Uterus (tissue), 2 donors: ENCODE measurements around the gene ZFP36.

ENCODE experiments used
- POLR2A ChIP-seq, 2 donors: fragments of 450-650 bp; IDR thresholded peaks; one replicate each; pipeline ENCODE4 v1.6.1; 2016; ENCODE audit warnings: antibody characterized with exemption in 2 of 2, mild to moderate bottlenecking in 1 of 2, moderate library complexity in 1 of 2
- TF ChIP-seq, protein P1 (sequence below), 4 experiments: fragments of 200-600 bp in 2 of 4; fragments of 450-650 bp in 2 of 4; sonication (generic) in 2 of 4; IDR thresholded peaks; one replicate each; pipeline ENCODE4 v1.5.1; 2016 to 2019; ENCODE audit warnings: antibody characterized with exemption in 4 of 4, mild to moderate bottlenecking in 2 of 4, moderate library complexity in 1 of 4

DNA sequence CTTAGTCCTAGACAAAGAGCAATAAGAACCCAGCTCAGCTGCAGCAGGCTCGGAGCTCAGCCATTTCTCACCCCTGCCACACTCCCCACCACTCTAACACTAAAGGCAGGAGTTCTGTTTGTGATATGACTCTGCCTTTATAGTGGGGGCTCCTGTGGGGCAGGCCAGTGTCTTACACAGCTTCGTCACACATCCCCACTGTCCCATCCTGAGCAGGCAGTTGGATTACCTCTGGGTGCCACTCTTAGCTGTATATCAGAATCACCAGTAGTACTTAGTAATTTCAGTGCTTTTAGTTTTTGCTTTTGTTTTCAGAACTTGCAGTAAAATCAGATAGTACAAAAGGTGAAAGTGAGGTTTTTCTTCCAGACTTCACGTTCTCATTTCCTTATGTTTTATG, 47.6 kb upstream of the ZFP36 start:
- TF ChIP-seq, protein P1, sequence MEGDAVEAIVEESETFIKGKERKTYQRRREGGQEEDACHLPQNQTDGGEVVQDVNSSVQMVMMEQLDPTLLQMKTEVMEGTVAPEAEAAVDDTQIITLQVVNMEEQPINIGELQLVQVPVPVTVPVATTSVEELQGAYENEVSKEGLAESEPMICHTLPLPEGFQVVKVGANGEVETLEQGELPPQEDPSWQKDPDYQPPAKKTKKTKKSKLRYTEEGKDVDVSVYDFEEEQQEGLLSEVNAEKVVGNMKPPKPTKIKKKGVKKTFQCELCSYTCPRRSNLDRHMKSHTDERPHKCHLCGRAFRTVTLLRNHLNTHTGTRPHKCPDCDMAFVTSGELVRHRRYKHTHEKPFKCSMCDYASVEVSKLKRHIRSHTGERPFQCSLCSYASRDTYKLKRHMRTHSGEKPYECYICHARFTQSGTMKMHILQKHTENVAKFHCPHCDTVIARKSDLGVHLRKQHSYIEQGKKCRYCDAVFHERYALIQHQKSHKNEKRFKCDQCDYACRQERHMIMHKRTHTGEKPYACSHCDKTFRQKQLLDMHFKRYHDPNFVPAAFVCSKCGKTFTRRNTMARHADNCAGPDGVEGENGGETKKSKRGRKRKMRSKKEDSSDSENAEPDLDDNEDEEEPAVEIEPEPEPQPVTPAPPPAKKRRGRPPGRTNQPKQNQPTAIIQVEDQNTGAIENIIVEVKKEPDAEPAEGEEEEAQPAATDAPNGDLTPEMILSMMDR (IDR thresholded peaks at IDR 0.05) = no peak
- TF ChIP-seq POLR2A (IDR thresholded peaks at IDR 0.05) = no peak
